Measurements from ENCODE around the gene RHBDL2. TPM values are rescaled to one million over a fixed set of nuclear protein-coding genes. Genes with fewer than 3 reads are reported as not detected.

The RHBDL2 gene
- total RNA-seq, 1 donor from 2014 or later: not detected

DNA sequence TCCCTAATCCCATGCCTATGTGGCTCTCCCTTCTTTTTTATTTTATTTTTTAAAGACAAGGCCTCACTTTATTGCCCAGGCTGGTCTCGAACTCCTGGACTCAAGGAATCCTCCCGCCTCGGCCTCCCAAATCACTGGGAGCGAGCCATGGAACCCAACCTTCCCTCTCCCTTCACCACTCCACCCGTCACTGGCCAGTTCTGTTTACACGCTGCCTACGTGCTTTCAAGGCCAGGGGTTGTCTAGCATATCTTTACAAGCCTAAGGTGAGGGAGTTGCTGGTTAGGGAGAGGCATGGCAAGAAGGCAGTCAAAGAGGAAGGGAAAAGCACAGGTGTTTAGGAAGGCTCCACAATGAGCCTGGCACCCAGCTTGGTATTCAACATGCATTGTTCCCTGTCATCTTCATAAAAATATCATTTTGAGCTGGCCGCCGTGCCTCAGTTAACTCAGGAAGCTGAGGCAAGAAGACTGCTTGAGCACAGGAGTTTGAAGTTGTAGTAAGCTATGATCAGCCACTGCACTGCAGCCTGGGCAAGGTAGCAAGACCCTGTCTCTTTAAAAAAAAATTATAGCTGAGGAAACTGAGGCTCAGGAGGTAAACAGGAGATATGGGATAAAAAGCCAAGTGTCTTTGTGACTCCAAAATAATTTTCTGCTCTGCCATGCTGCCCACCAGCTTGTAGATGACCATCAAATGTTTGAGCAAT, 1.1 kb downstream of the RHBDL2 start:
- Mint-ChIP-seq H3K4me1 (ENCODE audit: low read depth) (no peaks in the 10 kb centered on the region), H3K27me3 (peaks cover 23% of the 10 kb centered on the region), H3K4me3 (ENCODE audit: low read depth) (no peak overlapping the region), H3K27ac (no peak overlapping the region), H3K36me3 (ENCODE audit: insufficient read depth) (no peaks in the 10 kb centered on the region), H3K9me3 (ENCODE audit: low read depth) (no peaks in the 10 kb centered on the region)
- no peak for DNase-seq (ENCODE audit: low spot score, unreplicated experiment)
- TF ChIP-seq, protein P1, sequence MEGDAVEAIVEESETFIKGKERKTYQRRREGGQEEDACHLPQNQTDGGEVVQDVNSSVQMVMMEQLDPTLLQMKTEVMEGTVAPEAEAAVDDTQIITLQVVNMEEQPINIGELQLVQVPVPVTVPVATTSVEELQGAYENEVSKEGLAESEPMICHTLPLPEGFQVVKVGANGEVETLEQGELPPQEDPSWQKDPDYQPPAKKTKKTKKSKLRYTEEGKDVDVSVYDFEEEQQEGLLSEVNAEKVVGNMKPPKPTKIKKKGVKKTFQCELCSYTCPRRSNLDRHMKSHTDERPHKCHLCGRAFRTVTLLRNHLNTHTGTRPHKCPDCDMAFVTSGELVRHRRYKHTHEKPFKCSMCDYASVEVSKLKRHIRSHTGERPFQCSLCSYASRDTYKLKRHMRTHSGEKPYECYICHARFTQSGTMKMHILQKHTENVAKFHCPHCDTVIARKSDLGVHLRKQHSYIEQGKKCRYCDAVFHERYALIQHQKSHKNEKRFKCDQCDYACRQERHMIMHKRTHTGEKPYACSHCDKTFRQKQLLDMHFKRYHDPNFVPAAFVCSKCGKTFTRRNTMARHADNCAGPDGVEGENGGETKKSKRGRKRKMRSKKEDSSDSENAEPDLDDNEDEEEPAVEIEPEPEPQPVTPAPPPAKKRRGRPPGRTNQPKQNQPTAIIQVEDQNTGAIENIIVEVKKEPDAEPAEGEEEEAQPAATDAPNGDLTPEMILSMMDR (IDR thresholded peaks at IDR 0.05; ENCODE audit: unreplicated experiment): no peak

DNA sequence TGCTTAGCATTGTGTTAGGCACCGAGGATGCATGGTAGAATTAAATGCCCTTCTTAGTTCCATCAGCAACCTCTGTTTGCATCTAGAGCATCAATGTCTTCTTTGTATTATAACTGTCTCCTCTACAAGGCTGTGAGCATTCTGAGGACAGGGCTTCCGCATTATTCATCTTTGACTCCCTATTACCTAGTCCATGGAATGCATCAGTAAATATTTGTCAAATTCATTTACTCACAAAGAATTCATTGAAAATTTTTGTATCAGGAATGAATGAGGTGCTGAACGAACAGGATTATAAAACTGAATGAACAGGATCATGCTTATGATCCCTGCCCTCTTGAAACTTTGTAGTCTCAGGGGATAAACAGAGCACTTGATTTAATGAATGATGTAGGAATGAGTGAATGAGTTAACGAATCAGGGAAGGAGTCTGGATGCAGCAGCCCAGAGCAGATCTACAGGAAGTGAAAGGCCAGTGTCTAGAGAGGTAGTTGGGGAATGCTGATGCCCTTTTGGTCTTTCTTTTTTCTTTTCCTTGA, 2.8 kb downstream of the RHBDL2 start:
- H3K9me3 Mint-ChIP-seq (ENCODE audit: low read depth): no peaks in the 10 kb centered on the region
- H3K36me3 Mint-ChIP-seq (ENCODE audit: insufficient read depth): no peaks in the 10 kb centered on the region
- H3K4me3 Mint-ChIP-seq (ENCODE audit: low read depth): no peak overlapping the region
- H3K27ac Mint-ChIP-seq: no peak overlapping the region
- TF ChIP-seq, protein P1 (IDR thresholded peaks at IDR 0.05; ENCODE audit: unreplicated experiment): no peak
- H3K4me1 Mint-ChIP-seq (ENCODE audit: low read depth): no peaks in the 10 kb centered on the region
- no peak for DNase-seq (ENCODE audit: low spot score, unreplicated experiment)
- peaks cover 13% of the 10 kb centered on the region for H3K27me3 Mint-ChIP-seq

DNA sequence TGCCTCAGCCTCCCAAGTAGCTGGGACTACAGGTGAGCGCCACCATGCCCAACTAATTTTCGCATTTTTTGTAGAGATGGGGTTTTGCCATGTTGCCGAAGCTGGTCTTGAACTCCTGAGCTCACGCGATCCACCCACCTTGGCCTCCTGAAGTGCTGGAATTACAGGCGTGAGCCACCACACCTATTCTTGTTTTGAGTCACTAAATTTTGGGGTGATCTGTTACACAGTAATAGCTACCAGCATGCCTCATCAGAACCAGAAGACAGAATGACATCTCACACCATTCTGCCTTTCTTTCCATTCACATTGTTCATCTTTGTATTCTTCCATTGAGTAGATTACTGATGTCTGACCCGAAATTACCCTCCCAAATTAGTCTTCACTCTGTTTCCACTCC, 9.1 kb downstream of the RHBDL2 start:
- H3K27ac Mint-ChIP-seq: no peak overlapping the region
- no peaks in the 10 kb centered on the region for H3K9me3 Mint-ChIP-seq (ENCODE audit: low read depth)
- DNase-seq (ENCODE audit: low spot score, unreplicated experiment): no peak
- no peaks in the 10 kb centered on the region for H3K4me1 Mint-ChIP-seq (ENCODE audit: low read depth)
- H3K36me3 Mint-ChIP-seq (ENCODE audit: insufficient read depth): no peaks in the 10 kb centered on the region
- H3K27me3 Mint-ChIP-seq: peaks cover 9% of the 10 kb centered on the region
- H3K4me3 Mint-ChIP-seq (ENCODE audit: low read depth): no peak overlapping the region
- TF ChIP-seq, protein P1 (IDR thresholded peaks at IDR 0.05; ENCODE audit: unreplicated experiment): no peak

DNA sequence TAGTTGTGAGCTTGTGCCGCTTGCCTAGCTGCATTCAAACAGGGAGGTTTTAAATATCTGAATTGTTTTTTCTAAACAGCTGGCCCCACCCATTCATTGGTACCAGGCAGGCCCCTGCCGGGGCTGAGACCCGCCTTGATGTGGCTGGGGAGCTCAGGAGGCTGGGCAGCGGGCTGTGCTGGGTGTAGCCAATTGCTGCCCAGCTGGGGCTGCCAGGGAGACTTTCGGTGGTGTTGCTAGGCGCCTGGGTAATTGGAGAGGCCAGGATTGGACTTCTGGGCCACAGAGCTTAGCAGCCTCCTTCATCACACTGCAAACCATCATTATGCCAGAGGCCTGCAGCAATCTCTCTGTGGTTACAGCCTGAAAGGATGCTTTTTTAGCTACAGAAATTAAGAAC, 12.2 kb downstream of the RHBDL2 start:
- H3K36me3 Mint-ChIP-seq (ENCODE audit: insufficient read depth): no peaks in the 10 kb centered on the region
- TF ChIP-seq, protein P1 (IDR thresholded peaks at IDR 0.05; ENCODE audit: unreplicated experiment): no peak
- no peak overlapping the region for H3K4me3 Mint-ChIP-seq (ENCODE audit: low read depth)
- H3K4me1 Mint-ChIP-seq (ENCODE audit: low read depth): no peaks in the 10 kb centered on the region
- H3K27me3 Mint-ChIP-seq: peaks cover 9% of the 10 kb centered on the region
- DNase-seq (ENCODE audit: low spot score, unreplicated experiment): no peak
- no peak overlapping the region for H3K27ac Mint-ChIP-seq
- H3K9me3 Mint-ChIP-seq (ENCODE audit: low read depth): no peaks in the 10 kb centered on the region

DNA sequence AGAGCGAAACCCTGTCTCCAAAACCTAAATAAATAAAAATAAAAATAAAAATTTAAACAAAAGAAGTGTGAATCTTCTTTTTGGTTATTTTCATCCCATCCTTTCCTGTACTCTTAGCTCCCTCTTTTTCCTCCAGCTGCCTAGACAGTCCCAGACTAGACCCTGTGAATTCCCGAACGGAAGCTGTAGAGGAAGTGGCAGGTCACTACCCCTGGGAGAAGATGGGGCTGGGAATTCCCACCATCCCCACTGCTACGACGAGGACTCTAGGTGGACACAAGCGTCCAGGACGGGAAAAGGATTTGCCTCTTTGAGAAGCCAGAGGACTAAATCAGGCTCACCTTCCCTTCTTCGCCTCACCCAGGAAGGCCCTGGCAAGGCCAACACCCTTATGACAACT, 12.6 kb downstream of the RHBDL2 start:
- peaks cover 9% of the 10 kb centered on the region for H3K27me3 Mint-ChIP-seq
- no peak overlapping the region for H3K27ac Mint-ChIP-seq
- no peaks in the 10 kb centered on the region for H3K9me3 Mint-ChIP-seq (ENCODE audit: low read depth)
- H3K4me3 Mint-ChIP-seq (ENCODE audit: low read depth): no peak overlapping the region
- DNase-seq (ENCODE audit: low spot score, unreplicated experiment): no peak
- no peaks in the 10 kb centered on the region for H3K4me1 Mint-ChIP-seq (ENCODE audit: low read depth)
- TF ChIP-seq, protein P1 (IDR thresholded peaks at IDR 0.05; ENCODE audit: unreplicated experiment): no peak
- no peaks in the 10 kb centered on the region for H3K36me3 Mint-ChIP-seq (ENCODE audit: insufficient read depth)

Data from progenitor cell of endocrine pancreas (in vitro differentiated cells).